GM12878 (cell line): ENCODE results near the gene SLC25A11. TPM values are rescaled to one million over a fixed set of nuclear protein-coding genes. Genes with fewer than 3 reads are reported as not detected.
A peak's percentile ranks its signal among the peaks of the same experiment; 100 is the strongest.

Experiments used
- ATAC-seq: fragments of 200-7000 bp; cut with Tn5 transposase; 3 replicates; pipeline ENCODE4 v1.9.1; 2020; ENCODE audit warnings: mild to moderate bottlenecking, moderate library complexity
- BruUV-seq: library from RNA; stranded (reverse); fragments of 400-500 nt; replicated peaks from 2 replicates; lab custom pipeline; 2021; lab: Mats Ljungman, UMichigan
- CTCF ChIA-PET: fragments of 300-600 bp; sonication (Branson Sonifier 250); formaldehyde crosslinking; extraction: SDS; loops from one replicate; lab custom pipeline; 2021; ENCODE audit warnings: inconsistent platforms; lab: Yijun Ruan, JAX
- POLR2A ChIA-PET: fragments of 350-600 bp; formaldehyde crosslinking; extraction: SDS; loops from one replicate; lab custom pipeline; 2021; ENCODE audit warnings: inconsistent platforms; lab: Charles Lee
- RAD21 ChIA-PET: fragments of 300-600 bp; sonication (Branson Sonifier 250); formaldehyde crosslinking; loops from one replicate; lab custom pipeline; 2023; ENCODE audit warnings: antibody characterized with exemption; ENCODE audit not compliant: unreplicated experiment; lab: Charles Lee
- SMC1A ChIA-PET: fragments of 300-600 bp; sonication (Branson Sonifier 250); formaldehyde crosslinking; loops from one replicate; lab custom pipeline; 2023; ENCODE audit not compliant: unreplicated experiment, uncharacterized antibody; lab: Charles Lee
- DNase-seq: peaks from one replicate; pipeline ENCODE4 v3.0.0-alpha.2; 2011; ENCODE audit warnings: low read depth, low spot score
- FAIRE-seq: peaks from 3 replicates; lab custom pipeline; 2011; peaks lifted over from hg19 to GRCh38; lab: Jason Lieb, UNC
- H2AFZ ChIP-seq: 2 replicates; pipeline ENCODE4 v1.6.0; 2011; ENCODE audit warnings: low read depth, low read length, control low read depth; ENCODE audit not compliant: control insufficient read depth
- H3K27ac ChIP-seq: 2 replicates; pipeline ENCODE4 v1.5.1; 2011; ENCODE audit warnings: control low read depth; ENCODE audit not compliant: control insufficient read depth, insufficient read depth
- H3K27me3 ChIP-seq, 2 experiments: replicated peaks in 1 of 2; 2 replicates each; pipeline versions ENCODE4 v1.6.0 to v1.6.1; 2011; ENCODE audit warnings: low read length in 1 of 2; ENCODE audit not compliant: control insufficient read depth in 2 of 2, insufficient read depth in 2 of 2
- H3K36me3 ChIP-seq, 2 experiments: 2 replicates each; pipeline ENCODE4 v1.5.1; 2011; ENCODE audit warnings: low read length in 1 of 2; ENCODE audit not compliant: control insufficient read depth in 2 of 2, insufficient read depth in 2 of 2
- H3K4me1 ChIP-seq: 2 replicates; pipeline ENCODE4 v1.6.1; 2011; ENCODE audit warnings: mild to moderate bottlenecking, low read length, moderate library complexity, mixed read lengths; ENCODE audit not compliant: control insufficient read depth, insufficient read depth
- H3K4me2 ChIP-seq: 2 replicates; pipeline ENCODE4 v1.6.0; 2011; ENCODE audit warnings: control low read depth; ENCODE audit not compliant: control insufficient read depth, insufficient read depth
- H3K4me3 ChIP-seq: fragments of 200-600 bp; sonication (generic); 2 replicates; pipeline ENCODE4 v1.5.1; 2016
- H3K79me2 ChIP-seq: 2 replicates; pipeline ENCODE4 v1.6.0; 2011; ENCODE audit warnings: low read length; ENCODE audit not compliant: control insufficient read depth, insufficient read depth
- H3K9ac ChIP-seq: 2 replicates; pipeline ENCODE4 v1.8.0; 2011; ENCODE audit warnings: low read length, control low read depth, mixed read lengths; ENCODE audit not compliant: control insufficient read depth, insufficient read depth
- H3K9me3 ChIP-seq: replicated peaks from 3 replicates; pipeline ENCODE4 v1.5.1; 2011; ENCODE audit warnings: mild to moderate bottlenecking, low read length; ENCODE audit not compliant: control insufficient read depth, insufficient read depth
- H4K20me1 ChIP-seq: 2 replicates; pipeline ENCODE4 v1.6.0; 2011; ENCODE audit not compliant: control insufficient read depth, insufficient read depth
- ASH2L ChIP-seq: fragments of 300-600, 200-600 bp; sonication (generic); IDR thresholded peaks from 2 replicates; pipeline ENCODE4 v1.6.1; 2017; ENCODE audit warnings: low read depth, mild to moderate bottlenecking, borderline replicate concordance
- E2F8 ChIP-seq: fragments of 450-650 bp; IDR thresholded peaks from 2 replicates; pipeline ENCODE4 v1.6.1; 2018; ENCODE audit warnings: mild to moderate bottlenecking, low read depth, moderate library complexity; ENCODE audit not compliant: partially characterized antibody
- FOXK2 ChIP-seq: fragments of 450-650 bp; IDR thresholded peaks from 2 replicates; pipeline ENCODE4 v1.6.1; 2017; ENCODE audit warnings: mild to moderate bottlenecking, moderate library complexity
- IKZF2 ChIP-seq, 2 experiments: fragments of 450-650 bp; IDR thresholded peaks; 2 replicates each; pipeline ENCODE4 v1.6.1; 2017; ENCODE audit warnings: mild to moderate bottlenecking in 2 of 2, moderate library complexity in 2 of 2
- MAX ChIP-seq: IDR thresholded peaks from 2 replicates; pipeline ENCODE4 v1.6.1; 2012; ENCODE audit warnings: low read depth, low read length, improper control_type of control experiment
- PAX5 ChIP-seq: IDR thresholded peaks from 2 replicates; pipeline ENCODE4 v1.6.1; 2011; ENCODE audit warnings: low read depth, low read length, borderline replicate concordance
- SREBF2 ChIP-seq: IDR thresholded peaks from 2 replicates; pipeline ENCODE4 v1.6.1; 2012; ENCODE audit warnings: mild to moderate bottlenecking, low read length
- ZBTB11 ChIP-seq: fragments of 450-650 bp; formaldehyde crosslinking; IDR thresholded peaks from 2 replicates; pipeline ENCODE4 v1.5.0; 2022; ENCODE audit warnings: mild to moderate bottlenecking, missing genetic modification characterization
- ZBTB40 ChIP-seq: fragments of 450-650 bp; IDR thresholded peaks from 2 replicates; pipeline ENCODE4 v1.6.1; 2016; ENCODE audit warnings: mild to moderate bottlenecking, moderate library complexity, borderline replicate concordance
- WGBS: methylation state at CpG from one replicate; pipeline ENCODE4 v1.1.6; 2016; ENCODE audit warnings: low lambda C conversion rate; ENCODE audit not compliant: insufficient replicate concordance, insufficient coverage; ENCODE audit errors: missing lambda C conversion rate; 5-methylcytosine and 5-hydroxymethylcytosine counted together
- in situ Hi-C: fragments of 300-500 bp; cut with MboI; formaldehyde crosslinking; loops from 9 replicates; pipeline ENCODE4 v1.14.3; 2018; ENCODE audit warnings: mixed read lengths
- intact Hi-C: fragments of 100-400 bp; cut with micrococcal nuclease; formaldehyde crosslinking; loops from one replicate; pipeline ENCODE4 v1.14.2; 2022; ENCODE audit not compliant: unreplicated experiment
- polyA plus RNA-seq, 11 experiments: library from polyadenylated mRNA; depleted of rRNA in 4 of 11; unstranded in 6 of 11; stranded (reverse) in 5 of 11; fragments of >200 nt; fragmentation: Nextera tagmentation in 4 of 11; fragmentation: Illumina TruSeq in 1 of 11; extraction: Ambion mirVana in 4 of 11; extraction: Trizol in 1 of 11; gene quantifications; 1 replicate in 1 of 11; 2 replicates in 10 of 11; pipeline versions ENCODE4 v1.2.1 to v1.2.3, GENCODE V29; 2011 to 2016; ENCODE audit warnings: inconsistent platforms in 2 of 11, missing spikeins in 2 of 11, low read depth in 1 of 11
- total RNA-seq, 4 experiments: library from RNA; depleted of rRNA in 3 of 4; stranded (reverse); fragments of >200 nt in 3 of 4; fragmentation: Illumina TruSeq in 1 of 4; extraction: Trizol in 1 of 4; gene quantifications; 2 replicates each; pipeline versions ENCODE4 v1.2.1 to v1.2.3, GENCODE V29; 2013 to 2021

Gene SLC25A11
- total and polyA plus RNA-seq, 10 of the 15 experiments (the other 5 are each of a cell fraction or from before 2014, with no cell fraction given): 5.8 to 142 (median 65.0) TPM

- TF ChIP-seq ZBTB11 (no peak), IKZF2 (IDR thresholded peaks at IDR 0.05) (no peak), SREBF2 (no peak), FOXK2 (no peak), PAX5 (no peak), ASH2L (no peak)
- TF ChIP-seq, all 136 proteins: peak for 0
These were observed 43.3 kb downstream of the SLC25A11 start (continued) for GRCh38 chr17:4896332-4897197.

GRCh38 chr17:4895657-4896331 is 44.1 kb downstream of the SLC25A11 start:
- 92% methylated on average over 27 of the region's 27 CpGs for WGBS
- peaks cover 3 to 20% of the 10 kb centered on the region in 2 experiments; a peak in 3 of 4 replicates for H3K36me3 ChIP-seq
- ChIA-PET CTCF (no interaction called here), SMC1A (no interaction called here), RAD21 (no interaction called here), POLR2A (no interaction called here)
- no peak overlapping the region for H3K4me2 ChIP-seq
- no peaks in the 10 kb centered on the region for H4K20me1 ChIP-seq
- no peak overlapping the region for H3K4me3 ChIP-seq
- intact Hi-C loops (no loop called here), in situ Hi-C loops (no loop called here)
- no peak overlapping the region for H3K9ac ChIP-seq
- no peak overlapping the region for H2AFZ ChIP-seq
- H3K79me2 ChIP-seq: no peaks in the 10 kb centered on the region
- FAIRE-seq (no peak), DNase-seq (no peak), ATAC-seq (no peak)
- no peak overlapping the region for H3K27ac ChIP-seq
- H3K9me3 ChIP-seq: no peaks in the 10 kb centered on the region; the same call in 2 of the 3 replicates
- H3K27me3 ChIP-seq: no peaks in the 10 kb centered on the region
- BruUV-seq: TSS peak; percentile 70
- H3K4me1 ChIP-seq: peaks cover 10% of the 10 kb centered on the region; the same call in 1 of the 2 replicates
- TF ChIP-seq MAX (no peak), ZBTB40 (no peak), E2F8 (no peak)
